ENCODE results near the gene SLCO4A1. TPM values are rescaled to one million over a fixed set of nuclear protein-coding genes. Genes with fewer than 3 reads are reported as not detected.
A peak's percentile ranks its signal among the peaks of the same experiment; 100 is the strongest.

The SLCO4A1 gene
- total RNA-seq, 1 donor = under 0.01 TPM

DNA sequence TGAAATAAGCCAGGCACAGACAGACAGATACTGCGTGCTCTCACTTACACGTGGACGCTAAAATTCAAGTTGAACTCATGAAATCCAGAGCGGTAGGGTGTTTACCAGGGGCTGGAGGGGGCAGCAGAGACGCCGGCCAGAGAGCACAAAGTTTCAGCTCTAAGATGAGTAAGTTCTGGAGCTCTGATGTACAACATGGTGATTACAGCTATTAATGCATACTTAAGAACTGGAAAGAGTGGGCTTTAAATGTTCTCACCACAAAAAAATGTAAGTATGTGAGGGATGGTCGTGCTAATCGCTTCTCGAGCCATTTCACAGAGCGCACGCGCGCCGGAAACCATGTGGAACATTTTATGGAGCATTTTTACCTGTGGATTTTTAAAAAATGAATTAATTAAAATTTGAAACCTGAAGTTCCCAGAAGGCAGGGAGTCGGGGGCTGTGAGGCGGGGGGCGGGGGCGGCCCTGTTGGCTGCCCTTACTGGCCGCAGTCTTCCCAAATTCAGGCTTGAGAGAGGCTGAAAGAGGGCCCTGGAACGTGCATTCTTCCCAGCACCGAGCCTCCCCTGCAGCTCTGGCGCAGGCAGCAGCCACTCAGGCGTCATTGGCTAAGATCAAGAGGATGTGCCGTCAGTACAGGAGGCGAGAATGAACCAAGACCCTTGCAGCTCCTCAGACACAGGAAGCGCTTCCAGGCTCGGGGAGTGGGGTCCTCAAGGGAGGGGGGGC is 8.5 kb upstream of the SLCO4A1 start:
- TF ChIP-seq, protein P1, sequence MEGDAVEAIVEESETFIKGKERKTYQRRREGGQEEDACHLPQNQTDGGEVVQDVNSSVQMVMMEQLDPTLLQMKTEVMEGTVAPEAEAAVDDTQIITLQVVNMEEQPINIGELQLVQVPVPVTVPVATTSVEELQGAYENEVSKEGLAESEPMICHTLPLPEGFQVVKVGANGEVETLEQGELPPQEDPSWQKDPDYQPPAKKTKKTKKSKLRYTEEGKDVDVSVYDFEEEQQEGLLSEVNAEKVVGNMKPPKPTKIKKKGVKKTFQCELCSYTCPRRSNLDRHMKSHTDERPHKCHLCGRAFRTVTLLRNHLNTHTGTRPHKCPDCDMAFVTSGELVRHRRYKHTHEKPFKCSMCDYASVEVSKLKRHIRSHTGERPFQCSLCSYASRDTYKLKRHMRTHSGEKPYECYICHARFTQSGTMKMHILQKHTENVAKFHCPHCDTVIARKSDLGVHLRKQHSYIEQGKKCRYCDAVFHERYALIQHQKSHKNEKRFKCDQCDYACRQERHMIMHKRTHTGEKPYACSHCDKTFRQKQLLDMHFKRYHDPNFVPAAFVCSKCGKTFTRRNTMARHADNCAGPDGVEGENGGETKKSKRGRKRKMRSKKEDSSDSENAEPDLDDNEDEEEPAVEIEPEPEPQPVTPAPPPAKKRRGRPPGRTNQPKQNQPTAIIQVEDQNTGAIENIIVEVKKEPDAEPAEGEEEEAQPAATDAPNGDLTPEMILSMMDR (IDR thresholded peaks at IDR 0.05; ENCODE audit: extremely low read depth, low read depth, low read length) = no peak
- H3K79me2 ChIP-seq (ENCODE audit: insufficient read depth, low read length) = no peaks in the 10 kb centered on the region
- peaks cover 50% of the 10 kb centered on the region for H3K27me3 ChIP-seq (ENCODE audit: insufficient read depth, low read length)
- no peak overlapping the region for H2AFZ ChIP-seq (ENCODE audit: low read length)
- H3K4me2 ChIP-seq (ENCODE audit: insufficient read depth, low read length) = no peak overlapping the region
- no peaks in the 10 kb centered on the region for H3K4me1 ChIP-seq (ENCODE audit: insufficient read depth, low read length)
- no peak for DNase-seq (ENCODE audit: insufficient read length, low spot score, missing footprints)
- H3K36me3 ChIP-seq (ENCODE audit: insufficient read depth, low read length) = no peaks in the 10 kb centered on the region
- H4K20me1 ChIP-seq (ENCODE audit: insufficient read depth, low read length) = no peaks in the 10 kb centered on the region
- H3K9me3 ChIP-seq (ENCODE audit: low read depth, low read length) = no peaks in the 10 kb centered on the region
- no peak overlapping the region for H3K4me3 ChIP-seq (ENCODE audit: insufficient read depth, low read length)
- H3K27ac ChIP-seq (ENCODE audit: low read depth, low read length) = no peak overlapping the region

DNA sequence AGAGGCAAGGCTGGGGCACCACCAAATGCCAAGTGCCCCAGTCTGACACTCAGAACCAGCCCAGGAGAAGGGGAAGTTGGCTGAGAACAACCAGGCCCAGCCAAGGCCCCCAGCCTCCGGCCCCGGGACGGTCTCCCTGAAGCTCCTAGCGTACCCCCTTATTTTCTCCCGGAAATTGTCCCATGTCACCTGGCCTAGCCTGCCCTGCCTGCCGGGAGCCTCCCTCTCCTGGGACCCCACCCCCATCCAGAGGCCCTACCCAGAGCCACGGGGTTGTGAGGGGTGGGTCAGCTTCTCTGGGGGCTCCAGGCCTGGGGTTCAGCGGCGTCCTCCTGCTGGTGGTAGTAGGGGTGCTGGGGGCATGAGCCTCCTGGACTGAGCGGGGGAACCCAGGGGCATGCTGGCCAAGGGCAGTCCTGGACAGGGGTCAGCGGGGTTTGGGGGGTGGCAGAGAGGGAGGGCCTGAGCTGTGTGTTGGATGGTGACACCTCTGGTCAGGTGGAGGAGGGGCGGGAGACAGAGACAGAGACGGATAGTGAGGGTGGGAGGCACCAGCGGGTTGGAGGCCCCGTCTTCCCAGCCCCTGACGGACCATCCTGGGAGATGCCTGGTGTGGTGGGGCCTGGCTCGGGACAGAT is 7.9 kb upstream of the SLCO4A1 start:
- Histone ChIP-seq H3K4me1 (ENCODE audit: insufficient read depth, low read length) (no peaks in the 10 kb centered on the region), H3K4me3 (ENCODE audit: insufficient read depth, low read length) (no peak overlapping the region), H3K27me3 (ENCODE audit: insufficient read depth, low read length) (peaks cover 55% of the 10 kb centered on the region), H3K79me2 (ENCODE audit: insufficient read depth, low read length) (no peaks in the 10 kb centered on the region), H3K9me3 (ENCODE audit: low read depth, low read length) (no peaks in the 10 kb centered on the region), H3K27ac (ENCODE audit: low read depth, low read length) (no peak overlapping the region), H2AFZ (ENCODE audit: low read length) (no peak overlapping the region), H3K36me3 (ENCODE audit: insufficient read depth, low read length) (no peaks in the 10 kb centered on the region), H3K4me2 (ENCODE audit: insufficient read depth, low read length) (no peak overlapping the region), H4K20me1 (ENCODE audit: insufficient read depth, low read length) (no peaks in the 10 kb centered on the region)
- TF ChIP-seq, protein P1 (IDR thresholded peaks at IDR 0.05; ENCODE audit: extremely low read depth, low read depth, low read length) = no peak
- peak; percentile 69 for DNase-seq (ENCODE audit: insufficient read length, low spot score, missing footprints)

DNA sequence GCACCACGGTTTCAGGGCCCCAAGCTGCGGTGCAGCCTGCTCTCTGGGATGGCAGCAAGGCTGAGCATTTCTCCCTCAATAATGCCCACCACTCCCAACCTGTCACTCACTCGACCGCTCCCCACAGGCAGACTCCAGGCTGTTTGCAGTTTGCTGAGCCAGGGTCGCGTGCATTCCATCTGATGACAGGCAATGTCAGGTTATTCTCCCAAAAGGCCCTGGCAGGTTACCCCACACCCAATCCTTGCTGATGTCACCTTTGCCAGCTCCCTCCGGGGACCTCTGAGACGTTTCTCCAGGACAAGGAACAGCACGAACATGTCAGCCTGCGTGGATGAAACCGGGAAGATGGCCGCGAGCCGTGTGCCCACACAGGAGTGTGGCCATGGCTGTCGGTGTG is 7.1 kb upstream of the SLCO4A1 start:
- no peak for DNase-seq (ENCODE audit: insufficient read length, low spot score, missing footprints)
- H3K9me3 ChIP-seq (ENCODE audit: low read depth, low read length) = no peaks in the 10 kb centered on the region
- H3K36me3 ChIP-seq (ENCODE audit: insufficient read depth, low read length) = no peaks in the 10 kb centered on the region
- TF ChIP-seq, protein P1 (IDR thresholded peaks at IDR 0.05; ENCODE audit: extremely low read depth, low read depth, low read length) = no peak
- H3K79me2 ChIP-seq (ENCODE audit: insufficient read depth, low read length) = no peaks in the 10 kb centered on the region
- H3K4me2 ChIP-seq (ENCODE audit: insufficient read depth, low read length) = no peak overlapping the region
- no peaks in the 10 kb centered on the region for H3K4me1 ChIP-seq (ENCODE audit: insufficient read depth, low read length)
- no peak overlapping the region for H3K4me3 ChIP-seq (ENCODE audit: insufficient read depth, low read length)
- H3K27me3 ChIP-seq (ENCODE audit: insufficient read depth, low read length) = peaks cover 54% of the 10 kb centered on the region
- no peaks in the 10 kb centered on the region for H4K20me1 ChIP-seq (ENCODE audit: insufficient read depth, low read length)
- H2AFZ ChIP-seq (ENCODE audit: low read length) = no peak overlapping the region
- no peak overlapping the region for H3K27ac ChIP-seq (ENCODE audit: low read depth, low read length)

DNA sequence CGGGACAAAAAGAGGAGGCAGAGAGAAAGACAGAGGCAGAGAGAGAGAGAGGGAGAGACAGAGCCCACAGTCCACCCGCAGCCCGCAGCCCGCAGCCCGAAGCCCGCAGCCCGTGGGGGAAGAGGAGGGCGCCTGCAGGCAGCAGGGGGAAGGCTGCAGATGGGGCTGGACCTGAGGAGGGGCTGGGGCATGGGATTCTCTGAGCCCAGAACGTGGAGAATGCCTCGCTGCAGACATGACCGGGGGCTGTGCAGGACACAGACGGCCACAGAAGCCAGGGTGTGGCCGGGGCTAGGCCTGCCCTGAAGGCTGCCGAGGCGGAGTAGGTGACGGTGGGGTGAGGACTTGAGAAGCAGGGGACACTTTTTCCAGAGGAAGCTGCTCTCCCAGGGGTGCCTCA is 6.5 kb upstream of the SLCO4A1 start:
- DNase-seq (ENCODE audit: insufficient read length, low spot score, missing footprints) = peak; percentile 84
- H3K79me2 ChIP-seq (ENCODE audit: insufficient read depth, low read length) = no peaks in the 10 kb centered on the region
- H3K36me3 ChIP-seq (ENCODE audit: insufficient read depth, low read length) = no peaks in the 10 kb centered on the region
- no peak overlapping the region for H3K4me2 ChIP-seq (ENCODE audit: insufficient read depth, low read length)
- no peaks in the 10 kb centered on the region for H3K4me1 ChIP-seq (ENCODE audit: insufficient read depth, low read length)
- no peak overlapping the region for H2AFZ ChIP-seq (ENCODE audit: low read length)
- peaks cover 56% of the 10 kb centered on the region for H3K27me3 ChIP-seq (ENCODE audit: insufficient read depth, low read length)
- TF ChIP-seq, protein P1 (IDR thresholded peaks at IDR 0.05; ENCODE audit: extremely low read depth, low read depth, low read length) = no peak
- no peaks in the 10 kb centered on the region for H3K9me3 ChIP-seq (ENCODE audit: low read depth, low read length)
- no peak overlapping the region for H3K4me3 ChIP-seq (ENCODE audit: insufficient read depth, low read length)
- no peaks in the 10 kb centered on the region for H4K20me1 ChIP-seq (ENCODE audit: insufficient read depth, low read length)
- H3K27ac ChIP-seq (ENCODE audit: low read depth, low read length) = no peak overlapping the region
